Peyer's patch (tissue), 4 donors: ENCODE measurements around the gene TBC1D9B.

ENCODE experiments used
- CTCF ChIP-seq, 6 experiments: fragments of 450-650 bp in 4 of 6; fragments of 200-600 bp in 2 of 6; sonication (generic) in 1 of 6; IDR thresholded peaks; one replicate each; pipeline ENCODE4 v1.5.1; 2017 to 2019; ENCODE audit warnings: antibody characterized with exemption in 6 of 6, mild to moderate bottlenecking in 3 of 6, moderate library complexity in 1 of 6
- POLR2A ChIP-seq, 2 donors: fragments of 450-650 bp; IDR thresholded peaks; one replicate each; pipeline ENCODE4 v1.5.1; 2017; ENCODE audit warnings: antibody characterized with exemption in 2 of 2, mild to moderate bottlenecking in 2 of 2, moderate library complexity in 2 of 2

- TF ChIP-seq POLR2A (IDR thresholded peaks at IDR 0.05) = no peak
- TF ChIP-seq CTCF (IDR thresholded peaks at IDR 0.05) = no peak
Observed at GRCh38 chr5:179812135-179812825, 95.4 kb downstream of the TBC1D9B start.
